GM18870 (cell line): ENCODE measurements around the gene ATP6V1G1.
A peak's percentile ranks its signal among the peaks of the same experiment; 100 is the strongest.

ENCODE experiments used
- ATAC-seq: cut with Tn5 transposase; IDR thresholded peaks from one replicate; pipeline ENCODE4 v1.9.1; 2021; ENCODE audit warnings: moderate library complexity; ENCODE audit not compliant: unreplicated experiment

ATP6V1G1 gene

DNA sequence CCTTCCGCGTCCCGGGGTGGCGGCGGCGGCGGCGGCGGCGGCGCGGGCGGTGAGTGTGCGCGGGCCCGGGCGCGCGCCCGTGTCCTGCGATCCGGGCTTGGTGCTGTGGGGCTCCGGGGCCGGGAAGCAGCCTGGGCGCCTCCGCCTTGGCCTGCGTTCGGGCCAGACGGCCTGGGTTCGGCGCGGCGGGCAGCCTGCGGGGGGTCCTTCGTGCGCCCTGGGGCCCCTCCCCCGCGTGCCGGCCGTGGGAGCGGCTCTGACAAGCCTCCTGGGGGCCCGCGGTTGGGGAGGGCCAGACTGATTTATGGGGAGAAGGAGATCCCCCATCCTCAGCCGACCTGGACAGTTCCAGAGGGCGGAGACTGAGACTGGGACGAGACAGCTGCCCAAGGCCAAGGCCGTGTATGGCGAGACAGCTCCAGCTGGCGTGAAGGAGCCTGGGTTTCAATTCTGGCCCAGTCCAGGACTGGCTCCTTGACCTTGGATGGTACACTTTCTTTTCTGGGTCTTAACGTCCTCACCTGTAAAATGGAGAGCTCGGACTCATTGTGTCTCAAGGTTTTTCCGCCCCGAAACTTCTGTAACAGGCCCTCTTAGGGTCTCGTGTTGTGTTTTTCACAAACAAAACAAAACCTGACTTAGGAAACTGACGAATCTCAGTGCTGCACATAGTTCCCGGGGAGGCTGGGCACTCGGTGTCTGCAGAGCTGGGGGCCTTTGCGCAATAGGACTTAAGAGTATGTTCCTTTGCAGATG, 24.1 kb downstream of the ATP6V1G1 start:
- ATAC-seq: no peak

DNA sequence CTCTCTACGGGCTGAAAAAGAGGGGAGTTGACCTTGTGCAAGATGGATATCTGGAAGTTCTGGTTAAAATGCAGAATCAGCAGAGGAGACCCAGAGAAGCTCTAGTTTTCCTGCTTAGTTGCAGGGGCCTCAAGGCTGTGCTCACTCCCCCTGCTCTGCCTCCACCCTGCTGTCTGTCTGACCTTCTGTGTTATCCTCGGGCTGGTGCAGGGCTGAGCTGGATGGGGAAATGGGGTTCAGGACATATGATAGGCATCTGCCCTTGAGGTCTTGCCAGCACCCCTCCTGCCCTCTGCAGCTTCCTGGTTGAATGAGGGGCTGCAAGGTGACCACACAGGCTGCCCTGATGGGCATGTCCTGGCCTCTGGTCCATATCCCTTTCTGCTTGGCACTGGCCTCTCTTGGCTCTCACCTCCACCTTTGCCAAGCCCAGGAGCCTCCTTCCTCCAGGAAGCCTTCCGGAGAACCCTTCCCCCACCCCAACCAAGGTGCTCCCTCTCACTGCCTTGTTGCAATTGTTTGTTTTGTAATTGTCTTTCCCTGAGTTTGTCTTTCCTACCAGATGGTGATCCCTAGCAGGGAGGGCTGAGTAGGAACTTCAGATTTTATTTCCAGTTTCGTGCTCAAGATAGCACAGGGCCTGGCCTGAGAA, 24.8 kb downstream of the ATP6V1G1 start:
- no peak for ATAC-seq

DNA sequence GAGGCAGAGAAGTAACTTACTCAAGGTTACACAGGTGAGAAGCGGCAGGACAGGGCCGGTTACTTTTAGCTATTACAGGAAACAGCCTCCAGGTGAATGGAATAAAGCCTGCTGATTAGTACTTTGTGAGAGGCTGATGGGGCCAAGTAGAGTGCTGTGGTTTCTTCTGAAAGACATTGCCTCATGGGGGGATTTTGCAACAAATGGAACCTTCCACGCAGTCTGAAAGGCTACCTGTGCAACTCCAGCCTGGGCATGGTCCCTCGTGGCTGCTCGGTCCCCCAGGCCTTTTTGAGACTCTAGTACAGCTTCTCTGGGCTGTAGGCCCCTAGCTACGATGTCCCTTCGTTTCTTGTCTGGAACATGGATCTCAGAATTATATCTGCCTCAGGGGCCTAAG, 25.5 kb downstream of the ATP6V1G1 start:
- ATAC-seq: no peak

DNA sequence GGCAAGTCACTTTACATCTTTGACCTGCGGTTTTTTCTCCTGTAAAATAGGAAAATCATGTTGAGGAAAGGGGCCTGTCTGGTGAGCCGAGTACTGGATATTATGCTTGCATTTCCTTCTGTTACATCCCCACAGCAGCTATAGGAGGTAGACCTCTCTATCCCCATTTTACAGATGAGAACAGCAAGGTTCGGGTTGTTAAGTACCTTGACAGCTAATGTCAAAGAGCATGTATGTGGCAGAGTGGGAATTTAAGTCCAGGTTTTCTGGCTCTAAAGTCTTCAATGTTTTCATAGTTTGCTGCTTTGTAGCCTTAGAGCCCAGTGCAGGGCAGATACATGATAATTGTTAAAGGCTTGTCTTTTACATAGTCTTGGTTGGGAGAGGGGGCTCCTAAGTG, 26.4 kb downstream of the ATP6V1G1 start:
- ATAC-seq: no peak

DNA sequence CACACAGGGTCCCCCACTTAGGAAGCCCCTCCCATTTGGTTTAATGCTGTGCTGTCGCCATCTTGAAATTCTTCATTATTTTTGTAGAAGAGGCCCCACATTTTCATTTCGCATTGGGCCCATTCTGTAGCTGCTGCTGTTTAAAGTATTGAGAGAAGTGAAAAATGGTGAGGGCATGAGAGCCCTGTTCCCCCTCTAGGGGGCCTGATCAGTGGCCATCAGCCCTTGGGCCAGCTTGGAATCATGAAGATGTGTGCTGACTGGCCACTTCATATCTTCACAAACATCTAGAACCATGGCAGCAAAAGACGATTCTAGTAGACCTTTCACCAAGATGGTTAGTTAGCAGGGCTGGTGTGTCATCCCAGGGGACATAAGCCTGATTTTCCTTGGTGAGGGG, 26.8 kb downstream of the ATP6V1G1 start:
- no peak for ATAC-seq

DNA sequence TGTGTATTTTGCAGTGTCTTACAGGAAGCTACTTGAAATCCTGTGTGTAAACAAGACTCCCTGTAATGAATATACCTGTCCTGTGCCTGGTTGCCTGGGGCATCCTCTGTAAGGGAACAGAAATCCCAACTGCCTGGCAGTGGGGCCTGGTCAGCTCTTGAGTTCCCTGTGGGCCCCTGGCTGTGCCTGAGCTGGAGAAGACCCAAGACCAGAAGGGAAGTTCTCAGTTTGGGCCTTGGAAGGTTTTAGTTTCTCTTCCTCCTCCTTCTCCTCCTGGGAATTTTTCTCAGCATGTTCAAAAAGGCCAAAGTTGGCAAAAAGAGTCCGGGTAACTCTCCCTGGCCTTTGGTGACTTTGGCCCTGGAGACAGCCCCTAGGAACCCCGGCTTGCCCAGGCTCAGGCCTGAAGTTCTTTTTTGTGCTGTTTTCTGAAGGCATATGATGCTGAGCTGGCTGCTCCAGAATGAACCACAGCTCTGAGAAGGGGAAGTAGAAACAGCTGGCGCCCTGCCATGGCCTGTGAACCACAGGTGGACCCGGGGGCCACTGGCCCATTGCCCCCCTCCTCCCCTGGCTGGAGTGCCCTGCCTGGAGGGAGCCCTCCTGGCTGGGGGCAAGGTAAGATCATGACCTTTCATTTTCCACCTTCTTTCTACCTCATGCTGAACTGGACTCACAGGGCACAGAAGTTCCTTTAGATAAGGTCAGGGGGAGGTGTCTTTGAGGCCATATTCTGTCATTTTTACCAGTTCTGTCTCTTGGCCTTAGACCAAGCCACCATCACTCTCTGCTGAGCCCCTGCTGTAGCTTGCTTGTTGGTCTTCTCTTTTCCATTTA, 29.3 kb downstream of the ATP6V1G1 start:
- peak; percentile 60 for ATAC-seq

DNA sequence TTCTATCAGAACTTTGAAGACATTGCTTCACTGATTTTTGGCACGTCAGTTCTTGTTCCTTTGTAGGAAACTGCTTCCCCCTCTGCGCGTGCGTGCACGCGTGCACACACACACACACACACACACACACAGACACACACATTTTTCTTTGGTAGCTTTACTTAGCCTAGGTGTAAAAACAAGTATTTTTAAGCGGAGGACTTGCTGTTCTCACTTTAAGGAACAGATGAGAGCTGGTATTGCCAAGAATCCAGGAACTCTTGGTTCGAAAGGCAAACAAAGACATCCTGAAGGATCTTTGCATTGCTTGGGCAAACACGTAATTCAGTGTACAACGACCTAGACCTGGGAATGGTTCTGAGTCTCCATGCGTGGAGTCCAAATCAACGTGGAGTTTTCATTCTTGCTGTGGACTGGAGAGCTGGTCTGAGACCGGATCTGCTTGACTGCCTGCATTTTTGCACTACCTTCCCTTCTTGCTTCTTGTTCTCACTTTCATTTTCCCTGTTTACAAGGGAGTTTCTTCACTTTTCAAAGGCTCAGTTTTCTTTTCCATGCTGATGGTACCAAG, 31.7 kb downstream of the ATP6V1G1 start:
- ATAC-seq: peak; percentile 56

DNA sequence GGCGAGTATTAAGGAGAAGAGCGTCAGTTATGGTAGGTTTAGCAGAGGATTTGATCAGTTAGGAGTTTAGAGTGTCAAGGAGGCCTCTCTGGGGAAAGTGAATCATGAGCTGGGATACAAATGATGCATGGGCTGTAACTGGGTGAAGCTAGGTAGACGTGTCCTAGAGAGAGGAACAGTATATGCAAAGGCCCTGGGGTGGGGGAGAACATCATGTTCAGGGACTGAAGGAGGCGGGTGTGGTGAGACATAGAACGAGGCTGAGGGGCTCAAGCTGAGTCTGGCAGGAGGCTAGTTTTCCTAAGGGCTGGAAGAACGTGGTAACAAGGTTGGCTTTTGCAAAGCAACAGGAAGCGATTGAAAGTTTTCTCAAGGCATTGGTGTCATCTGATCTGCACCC, 34.0 kb downstream of the ATP6V1G1 start:
- no peak for ATAC-seq

DNA sequence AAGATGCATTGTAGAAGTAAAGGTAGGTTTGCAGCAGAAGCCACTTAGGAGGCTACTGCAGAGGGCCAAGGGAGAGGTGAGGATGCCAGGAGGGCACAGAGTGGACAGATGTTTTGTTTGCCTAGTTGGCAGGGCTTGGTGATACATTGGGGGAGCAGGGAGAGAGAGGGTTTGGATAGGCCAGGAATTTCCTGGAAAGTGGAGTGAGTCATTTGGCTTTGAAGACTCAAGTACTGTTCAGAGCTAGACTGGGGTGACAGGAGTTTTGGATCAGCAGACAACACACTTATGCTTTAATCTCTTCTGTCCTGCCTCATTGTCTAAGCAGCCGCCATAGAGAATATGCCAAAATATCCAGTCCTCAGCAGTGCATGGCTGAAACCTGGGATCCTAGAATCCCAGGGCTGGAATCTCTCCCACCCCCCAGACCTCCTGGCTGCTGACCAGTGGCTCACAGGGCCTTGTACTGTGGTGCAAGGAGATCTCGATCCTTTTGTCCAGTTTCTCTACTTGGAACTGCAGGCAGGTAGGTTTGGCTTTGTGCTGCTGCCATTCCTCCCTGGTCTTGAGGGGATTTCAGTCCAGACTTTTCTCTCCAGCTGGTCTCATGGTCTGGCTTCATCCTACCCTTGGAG, 34.5 kb downstream of the ATP6V1G1 start:
- ATAC-seq: no peak

DNA sequence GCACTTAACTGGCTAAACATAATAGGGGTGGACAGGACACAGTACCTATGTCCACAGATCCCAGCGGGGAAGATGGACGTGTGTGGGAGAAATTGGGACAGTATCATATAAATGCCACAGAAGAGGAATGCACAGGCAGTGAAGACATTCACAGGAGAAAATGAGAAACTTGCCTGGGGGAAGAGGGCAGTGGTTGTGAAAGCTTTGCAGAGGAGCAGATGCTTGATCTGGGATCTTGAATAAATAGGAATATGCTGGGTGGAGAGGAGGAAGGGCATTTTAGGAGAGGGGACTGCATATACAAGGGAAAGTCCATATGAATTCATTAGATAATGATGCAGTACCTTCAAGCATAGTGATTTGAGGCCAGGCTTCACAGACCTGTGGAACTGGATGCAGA, 37.1 kb downstream of the ATP6V1G1 start:
- ATAC-seq: no peak

DNA sequence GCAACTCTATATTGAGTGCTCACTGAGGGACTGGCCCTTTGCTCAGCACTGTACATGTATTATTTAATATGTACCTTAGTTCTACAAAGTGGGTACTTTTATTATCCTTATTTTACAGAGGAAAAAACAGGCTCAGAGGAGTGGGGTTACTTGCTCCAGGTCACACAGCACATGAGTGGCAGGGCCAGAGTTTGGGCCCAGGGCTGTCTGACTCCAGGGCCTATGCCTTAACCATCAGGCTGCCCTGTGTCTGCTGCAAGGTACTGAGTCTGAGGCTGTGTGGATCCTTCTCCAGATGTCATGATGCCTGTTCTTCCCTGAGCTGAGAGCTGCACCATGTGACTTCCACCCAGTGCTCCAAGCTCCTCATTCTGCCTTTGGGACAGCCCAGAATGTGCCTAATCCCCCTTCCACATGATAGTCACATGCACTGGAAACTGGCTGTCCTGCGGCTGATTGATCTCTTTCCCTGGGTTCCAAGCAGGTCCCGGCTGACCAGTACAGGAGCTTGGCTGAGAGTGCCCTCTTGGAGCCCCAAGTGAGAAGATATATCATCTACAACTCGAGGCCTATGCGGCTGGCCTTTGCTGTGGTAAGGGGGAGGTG, 38.9 kb downstream of the ATP6V1G1 start:
- no peak for ATAC-seq

DNA sequence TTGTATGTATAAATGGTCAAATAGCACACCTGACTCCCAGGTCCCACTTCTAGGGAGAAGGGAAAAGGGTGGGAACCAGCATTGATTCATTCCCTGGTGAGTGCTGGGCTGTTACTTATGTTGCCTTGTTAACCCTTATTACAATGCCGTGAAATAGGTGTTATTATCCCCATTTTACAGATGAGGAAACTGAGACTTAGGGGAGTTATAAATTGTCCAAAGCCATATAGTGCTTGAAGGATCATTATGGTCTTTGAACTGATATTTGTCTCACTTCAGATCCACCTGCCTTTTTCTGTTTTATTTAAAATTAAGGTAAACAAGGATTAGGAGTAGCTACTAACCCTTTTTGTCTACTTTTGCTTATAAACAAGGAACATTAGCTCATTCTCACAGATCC, 40.0 kb downstream of the ATP6V1G1 start:
- no peak for ATAC-seq

DNA sequence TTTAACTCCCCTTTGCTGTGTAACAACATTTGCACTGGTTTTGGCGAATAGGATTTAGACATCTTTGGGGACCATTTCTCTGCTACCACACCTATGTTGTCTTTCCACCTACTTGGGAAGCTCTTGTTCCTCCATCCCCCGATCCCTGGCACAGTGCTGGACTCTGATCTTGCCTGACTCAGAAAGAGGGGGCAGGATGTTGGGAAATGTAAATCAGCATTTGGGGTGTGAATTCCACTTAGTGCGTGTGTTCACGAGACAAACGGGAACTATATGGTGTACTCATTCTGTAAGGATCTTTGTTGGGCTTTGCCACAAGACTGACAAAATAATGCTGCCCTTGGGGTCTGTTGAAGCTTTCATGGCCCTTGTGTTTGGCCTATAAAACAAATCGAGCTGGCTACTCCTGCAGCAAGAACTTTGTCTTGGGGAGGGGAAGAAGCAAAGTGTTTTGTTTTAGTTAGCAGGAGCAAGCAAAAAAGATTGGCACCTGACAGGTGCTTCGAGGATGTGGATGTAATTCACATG, 42.1 kb downstream of the ATP6V1G1 start:
- no peak for ATAC-seq

DNA sequence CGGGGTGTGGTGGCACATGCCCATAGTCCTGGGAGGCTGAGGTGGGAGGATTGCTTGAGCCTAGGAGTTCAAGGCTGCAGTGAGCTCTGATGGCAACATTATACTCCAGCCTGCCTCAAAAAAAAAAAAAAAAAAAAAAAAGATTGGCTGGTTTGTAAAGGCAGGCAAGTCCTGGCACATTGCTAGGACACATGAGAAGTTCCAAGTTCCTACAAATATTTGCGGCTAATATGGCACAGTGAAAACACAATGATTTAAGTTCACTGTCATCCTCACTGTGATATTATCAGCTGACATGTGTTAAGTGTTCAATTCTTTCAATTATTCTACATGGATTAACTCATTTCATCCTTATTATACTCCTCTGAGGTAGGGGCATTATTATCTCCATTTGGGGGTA, 43.6 kb downstream of the ATP6V1G1 start:
- no peak for ATAC-seq

DNA sequence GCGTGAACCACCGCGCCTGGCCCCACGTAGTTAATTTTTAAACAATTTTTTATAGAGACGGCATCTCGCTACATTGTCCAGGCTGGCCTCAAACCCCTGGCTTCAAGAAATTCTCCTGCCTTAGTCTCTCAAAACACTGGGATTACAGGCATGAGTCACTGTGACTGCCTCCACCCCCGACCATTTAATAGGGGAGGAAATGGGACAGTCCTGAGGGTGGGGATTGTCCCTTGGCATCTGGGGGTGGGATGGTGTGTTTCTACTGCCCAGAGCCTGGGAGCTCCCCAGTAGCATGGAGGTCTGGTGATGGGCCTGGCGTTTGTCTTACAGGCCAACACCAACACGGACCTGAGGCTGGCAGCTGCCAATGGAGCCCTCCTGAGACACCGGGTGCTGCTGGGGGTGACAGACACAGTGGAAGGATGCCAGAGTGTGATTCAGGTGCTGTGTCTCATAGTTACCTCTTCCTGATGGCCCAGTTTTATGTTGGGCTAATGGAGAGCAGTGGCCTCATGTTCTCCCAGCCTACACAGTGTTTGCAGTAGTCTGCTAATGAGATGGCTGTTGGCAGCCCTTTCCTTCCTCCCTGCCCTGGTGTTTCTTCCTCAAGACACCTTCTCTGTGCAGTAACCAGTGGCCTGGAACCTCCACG, 46.0 kb downstream of the ATP6V1G1 start:
- ATAC-seq: no peak

DNA sequence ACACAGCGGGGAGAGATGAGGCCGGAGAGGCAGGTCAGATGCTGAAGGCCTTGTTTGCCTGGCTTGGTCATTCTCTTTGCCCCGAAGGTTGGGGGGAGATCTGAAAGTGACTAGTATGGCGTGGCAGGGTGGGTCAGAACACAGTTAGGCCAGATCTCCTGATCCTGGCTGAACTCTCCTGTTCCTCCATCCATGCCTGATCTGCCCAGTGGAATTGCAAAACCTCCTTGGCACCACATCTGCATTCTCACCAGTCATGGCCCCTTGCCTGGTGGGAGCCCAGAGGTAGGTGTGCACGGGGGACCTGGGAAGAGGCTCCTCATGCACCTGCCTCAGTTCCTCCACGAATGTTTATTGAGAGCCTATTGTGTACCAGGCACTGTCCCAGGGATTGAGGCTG, 46.8 kb downstream of the ATP6V1G1 start:
- no peak for ATAC-seq

DNA sequence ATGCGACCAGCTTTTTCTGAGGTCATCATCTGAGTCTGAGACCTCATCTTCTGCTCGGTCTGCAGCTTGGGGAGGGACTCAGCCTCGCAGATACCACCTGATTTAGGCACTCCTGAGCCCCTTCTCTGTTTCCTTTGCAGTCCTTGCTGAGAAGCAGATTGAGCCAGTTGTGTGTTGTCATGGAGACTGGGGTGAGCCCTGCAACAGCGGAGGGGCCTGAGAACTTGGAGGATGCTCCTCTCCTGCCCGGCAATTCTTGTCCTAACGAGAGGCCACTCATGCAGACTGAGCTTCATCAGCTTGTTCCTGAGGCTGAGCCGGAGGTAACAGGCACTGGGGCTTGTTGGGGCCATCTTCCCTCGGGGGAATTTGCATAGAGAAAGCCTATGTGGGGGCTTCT, 50.8 kb downstream of the ATP6V1G1 start:
- no peak for ATAC-seq

DNA sequence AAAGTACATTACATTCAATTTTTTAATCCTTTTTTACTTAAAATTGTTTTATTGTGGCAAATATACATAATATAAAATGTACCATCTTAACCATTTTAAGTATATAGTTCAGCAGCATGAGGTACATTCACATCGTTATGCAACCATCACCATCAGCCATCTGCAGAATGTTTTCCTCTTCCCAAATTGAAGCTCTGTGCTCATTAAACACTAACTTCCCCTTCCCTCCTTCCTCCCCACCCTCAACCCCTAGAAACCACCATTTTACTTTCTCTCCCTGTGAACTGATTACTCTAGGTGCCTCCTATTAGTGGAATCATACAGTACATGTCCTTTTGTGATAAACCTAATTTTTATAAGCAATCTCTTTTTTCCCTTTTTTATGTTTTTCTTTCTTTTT, 54.4 kb downstream of the ATP6V1G1 start:
- ATAC-seq: no peak

DNA sequence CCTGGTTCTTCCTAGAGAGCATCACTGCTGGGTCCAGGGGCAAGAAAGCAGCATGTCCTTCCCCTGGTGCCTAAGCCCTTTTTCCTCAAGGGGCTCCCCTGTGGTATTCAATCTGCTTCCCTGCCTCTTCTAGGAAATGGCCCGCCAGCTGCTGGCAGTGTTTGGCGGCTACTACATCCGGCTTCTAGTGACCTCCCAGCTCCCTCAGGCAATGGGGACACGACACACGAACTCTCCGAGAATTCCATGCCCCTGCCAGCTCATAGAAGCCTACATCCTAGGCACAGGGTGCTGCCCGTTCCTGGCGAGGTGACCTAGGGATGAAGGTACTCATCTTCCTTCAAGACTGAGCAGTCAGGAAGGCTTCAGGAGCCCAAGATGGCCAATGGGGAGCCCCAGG, 55.4 kb downstream of the ATP6V1G1 start:
- ATAC-seq: no peak

DNA sequence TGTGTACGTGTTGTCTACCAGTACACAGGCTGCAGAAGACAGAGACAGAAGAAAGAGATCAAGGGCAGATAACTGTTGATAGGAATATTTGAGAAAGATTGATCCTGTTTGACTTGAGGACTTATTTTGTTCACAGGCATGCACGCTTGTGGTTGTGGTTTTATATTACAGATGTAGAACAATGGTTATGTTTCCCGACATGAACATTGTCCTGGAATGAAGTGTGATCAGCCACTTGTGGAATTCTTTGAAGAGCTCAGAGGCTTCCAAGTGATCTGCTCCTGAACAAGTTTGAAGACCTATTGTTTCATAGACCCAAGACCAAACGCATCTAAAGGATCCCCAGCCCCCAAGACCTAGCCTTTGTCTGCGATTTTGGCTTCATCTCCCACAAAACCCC, 56.3 kb downstream of the ATP6V1G1 start:
- no peak for ATAC-seq
